PC-9 (cell line): ENCODE measurements around the gene PRSS21. TPM values are rescaled to one million over a fixed set of nuclear protein-coding genes. Genes with fewer than 3 reads are reported as not detected.

Experiments used
- BruUV-seq: library from RNA; stranded (reverse); fragments of 400-500 nt; replicated peaks from 2 replicates; lab custom pipeline; 2021; lab: Mats Ljungman, UMichigan
- CTCF ChIA-PET: fragments of 300-600 bp; sonication (Branson Sonifier 250); formaldehyde crosslinking; loops from one replicate; lab custom pipeline; 2022; ENCODE audit warnings: antibody characterized with exemption; lab: Charles Lee
- POLR2A ChIA-PET: fragments of 300-600 bp; sonication (Branson Sonifier 250); formaldehyde crosslinking; loops from one replicate; lab custom pipeline; 2022; ENCODE audit warnings: antibody characterized with exemption; ENCODE audit not compliant: unreplicated experiment; lab: Charles Lee
- DNase-seq, 2 experiments: peaks; one replicate each; pipeline versions ENCODE4 v3.0.0 to v3.0.0-alpha.2; 2015 to 2022; ENCODE audit warnings: mixed read lengths in 1 of 2
- H2AFZ ChIP-seq: fragments of 200-600 bp; sonication (generic); 2 replicates; pipeline ENCODE4 v1.8.1; 2017; ENCODE audit warnings: antibody characterized with exemption
- H3F3A ChIP-seq: fragments of 200-600 bp; sonication (generic); 2 replicates; pipeline ENCODE4 v1.8.1; 2017; ENCODE audit warnings: antibody characterized with exemption, mild to moderate bottlenecking, low read depth; ENCODE audit not compliant: insufficient read depth
- H3K27ac ChIP-seq: fragments of 200-600 bp; sonication (generic); 2 replicates; pipeline ENCODE4 v1.6.1; 2016; ENCODE audit warnings: mixed run types
- H3K27me3 ChIP-seq: fragments of 200-600 bp; sonication (generic); 2 replicates; pipeline ENCODE4 v1.6.1; 2016; ENCODE audit warnings: low read depth, mixed run types; ENCODE audit not compliant: insufficient read depth
- H3K36me3 ChIP-seq: fragments of 200-600 bp; sonication (generic); 2 replicates; pipeline ENCODE4 v1.6.1; 2016; ENCODE audit warnings: low read depth, mixed run types
- H3K4me1 ChIP-seq: fragments of 200-600 bp; sonication (generic); replicated peaks from 2 replicates; pipeline ENCODE4 v1.6.1; 2016; ENCODE audit warnings: mixed run types; ENCODE audit not compliant: insufficient read depth
- H3K4me2 ChIP-seq: fragments of 200-600 bp; sonication (generic); 2 replicates; pipeline ENCODE4 v1.6.1; 2017; ENCODE audit warnings: mixed run types
- H3K4me3 ChIP-seq: fragments of 200-600 bp; sonication (generic); 2 replicates; pipeline ENCODE4 v1.6.1; 2016; ENCODE audit warnings: mixed run types
- H3K79me2 ChIP-seq: fragments of 200-600 bp; sonication (generic); 2 replicates; pipeline ENCODE4 v1.6.1; 2017; ENCODE audit warnings: low read depth, mixed run types
- H3K9me2 ChIP-seq: fragments of 200-600 bp; sonication (generic); 2 replicates; pipeline ENCODE4 v1.8.1; 2017; ENCODE audit warnings: mild to moderate bottlenecking; ENCODE audit not compliant: insufficient read depth
- H3K9me3 ChIP-seq: fragments of 200-600 bp; sonication (generic); 2 replicates; pipeline ENCODE4 v1.8.1; 2016; ENCODE audit warnings: low read depth; ENCODE audit not compliant: insufficient read depth
- H4K20me1 ChIP-seq: fragments of 200-600 bp; sonication (generic); 2 replicates; pipeline ENCODE4 v1.8.1; 2017; ENCODE audit not compliant: insufficient read depth
- EZH2 ChIP-seq: fragments of 200-600 bp; sonication (generic); IDR thresholded peaks from 2 replicates; pipeline ENCODE4 v1.8.0; 2017; ENCODE audit warnings: antibody characterized with exemption, low read depth
- intact Hi-C: fragments of 100-400 bp; cut with micrococcal nuclease; formaldehyde crosslinking; loops from one replicate; pipeline ENCODE4 v1.10.0; 2022; ENCODE audit not compliant: unreplicated experiment
- total RNA-seq: library from RNA; stranded (reverse); gene quantifications from 2 replicates; pipeline ENCODE4 v1.2.3, GENCODE V29; 2021
- TF ChIP-seq, protein P1 (sequence below): fragments of 200-600 bp; sonication (generic); conservative IDR thresholded peaks from 2 replicates; pipeline ENCODE4 v1.6.1; 2017; ENCODE audit warnings: mixed run types, antibody characterized with exemption, mild to moderate bottlenecking, moderate library complexity

Gene PRSS21
- total RNA-seq, 1 experiment from 2014 or later: 61.2 TPM

DNA sequence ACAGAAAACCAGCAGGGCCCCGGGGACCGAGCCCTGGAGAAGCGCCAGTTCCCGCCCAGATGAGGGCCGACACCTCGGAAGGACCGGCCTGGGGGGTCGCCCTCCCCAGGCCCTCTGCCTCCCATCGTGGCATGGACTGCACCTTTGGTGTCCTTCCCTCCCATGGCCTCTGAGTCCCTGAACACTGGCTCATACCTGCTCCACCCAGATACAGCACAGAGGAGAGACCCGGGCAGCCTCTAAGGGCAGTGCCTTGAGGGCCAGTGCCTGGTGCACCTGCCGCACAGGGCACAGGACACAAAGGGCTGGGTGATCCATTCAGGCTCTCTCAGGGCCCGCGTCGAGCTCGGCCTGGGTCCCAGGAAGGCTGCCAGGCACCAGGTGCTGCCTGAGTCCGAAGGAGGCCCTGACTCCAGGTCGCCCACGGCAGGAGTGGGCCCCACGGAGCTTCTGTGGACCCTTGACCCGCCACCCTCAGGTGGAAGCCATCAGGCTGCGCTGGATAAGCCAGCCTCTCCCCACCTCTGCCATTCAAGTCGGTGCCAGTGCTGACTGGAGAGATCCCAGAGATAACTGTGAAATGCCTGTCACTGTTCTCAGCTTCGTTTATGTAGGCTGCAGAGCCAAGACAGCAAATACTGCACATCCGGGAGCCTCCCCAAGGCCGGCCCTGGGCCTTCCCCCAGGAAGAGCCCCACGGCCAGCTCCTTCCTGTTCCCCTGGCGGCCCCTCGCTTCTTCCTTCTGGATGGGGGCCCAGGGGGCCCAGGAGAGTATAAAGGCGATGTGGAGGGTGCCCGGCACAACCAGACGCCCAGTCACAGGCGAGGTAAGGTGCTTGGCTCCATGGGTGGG is 12.7 kb downstream of the PRSS21 start, which contains the start of gene ZG16B:
TSS of gene ZG16B (plus strand) at position 803 of the 854 bp plus-strand sequence. CDS start 139 bp downstream, outside the sequence.
- Histone ChIP-seq H3K27ac (peak within 1 kb of the TSS; percentile 53; the same call in 1 of the 2 replicates), H3K79me2 (no peaks in the 10 kb centered on the region), H3K9me2 (no peaks in the 10 kb centered on the region), H3K4me3 (no peak within 1 kb of the TSS), H2AFZ (peak within 1 kb of the TSS; percentile 44; the same call in 1 of the 2 replicates), H3K4me2 (peak within 1 kb of the TSS; percentile 65), H3K27me3 (no peaks in the 10 kb centered on the region), H3K9me3 (no peaks in the 10 kb centered on the region), H3K36me3 (no peaks in the 10 kb centered on the region), H3K4me1 (peaks cover 14% of the 10 kb centered on the region), H4K20me1 (no peaks in the 10 kb centered on the region), H3F3A (peaks cover 17% of the 10 kb centered on the region; the same call in 1 of the 2 replicates)
- ChIA-PET CTCF (interaction anchor here (0.7 kb wide), 1 partner anchor 47 kb away, joined by 3 read pairs; no protein-coding TSS in a partner anchor), POLR2A (interaction anchor here (0.6 to 0.7 kb wide), 2 partner anchors 24 to 85 kb away, joined by 3 to 4 read pairs; no protein-coding TSS in a partner anchor)
- TF ChIP-seq, protein P1, sequence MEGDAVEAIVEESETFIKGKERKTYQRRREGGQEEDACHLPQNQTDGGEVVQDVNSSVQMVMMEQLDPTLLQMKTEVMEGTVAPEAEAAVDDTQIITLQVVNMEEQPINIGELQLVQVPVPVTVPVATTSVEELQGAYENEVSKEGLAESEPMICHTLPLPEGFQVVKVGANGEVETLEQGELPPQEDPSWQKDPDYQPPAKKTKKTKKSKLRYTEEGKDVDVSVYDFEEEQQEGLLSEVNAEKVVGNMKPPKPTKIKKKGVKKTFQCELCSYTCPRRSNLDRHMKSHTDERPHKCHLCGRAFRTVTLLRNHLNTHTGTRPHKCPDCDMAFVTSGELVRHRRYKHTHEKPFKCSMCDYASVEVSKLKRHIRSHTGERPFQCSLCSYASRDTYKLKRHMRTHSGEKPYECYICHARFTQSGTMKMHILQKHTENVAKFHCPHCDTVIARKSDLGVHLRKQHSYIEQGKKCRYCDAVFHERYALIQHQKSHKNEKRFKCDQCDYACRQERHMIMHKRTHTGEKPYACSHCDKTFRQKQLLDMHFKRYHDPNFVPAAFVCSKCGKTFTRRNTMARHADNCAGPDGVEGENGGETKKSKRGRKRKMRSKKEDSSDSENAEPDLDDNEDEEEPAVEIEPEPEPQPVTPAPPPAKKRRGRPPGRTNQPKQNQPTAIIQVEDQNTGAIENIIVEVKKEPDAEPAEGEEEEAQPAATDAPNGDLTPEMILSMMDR: no peak
- no peak for TF ChIP-seq EZH2
- BruUV-seq: no TSS peak
- intact Hi-C loops: loop anchor here (1.0 kb wide), 2 partner anchors 29 to 51 kb away; partner anchors contain the start of gene PRSS22
- DNase-seq: peak; percentile 77

DNA sequence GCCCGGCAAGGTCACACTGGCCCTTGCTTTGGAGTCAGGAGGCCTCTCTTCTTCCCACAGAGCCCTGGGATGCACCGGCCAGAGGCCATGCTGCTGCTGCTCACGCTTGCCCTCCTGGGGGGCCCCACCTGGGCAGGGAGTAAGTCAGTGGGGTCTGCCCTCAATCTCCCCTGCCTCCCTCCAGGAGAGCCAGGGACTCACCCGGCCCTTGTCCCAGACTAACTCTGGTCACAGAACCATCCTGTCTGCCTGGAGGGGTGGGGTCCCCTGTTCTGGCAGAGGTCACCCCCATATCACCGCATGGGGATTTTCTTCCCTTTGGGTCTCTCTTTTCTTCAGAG is 13.3 kb downstream of the PRSS21 start:
- POLR2A ChIA-PET: no interaction called here
- TF ChIP-seq, protein P1: no peak
- TF ChIP-seq EZH2: no peak
- H3K4me2 ChIP-seq: peak overlapping the region; percentile 65
- H3K27me3 ChIP-seq: no peaks in the 10 kb centered on the region
- H3K79me2 ChIP-seq: no peaks in the 10 kb centered on the region
- no peak for DNase-seq
- H3K9me3 ChIP-seq: no peaks in the 10 kb centered on the region
- H3K9me2 ChIP-seq: no peaks in the 10 kb centered on the region
- no peak overlapping the region for H3K4me3 ChIP-seq
- intact Hi-C loops: loop anchor here (1.0 kb wide), 2 partner anchors 28 to 52 kb away; partner anchors contain the start of gene PRSS22
- CTCF ChIA-PET: interaction anchor here (0.7 kb wide), 1 partner anchor 47 kb away, joined by 3 read pairs; no protein-coding TSS in a partner anchor
- H3K36me3 ChIP-seq: no peaks in the 10 kb centered on the region
- peaks cover 18% of the 10 kb centered on the region for H3K4me1 ChIP-seq
- H2AFZ ChIP-seq: peak overlapping the region; percentile 44; the same call in 1 of the 2 replicates
- peak overlapping the region; percentile 53; the same call in 1 of the 2 replicates for H3K27ac ChIP-seq
- H3F3A ChIP-seq: peaks cover 17% of the 10 kb centered on the region
- BruUV-seq: TSS peak; percentile 77
- no peaks in the 10 kb centered on the region for H4K20me1 ChIP-seq

DNA sequence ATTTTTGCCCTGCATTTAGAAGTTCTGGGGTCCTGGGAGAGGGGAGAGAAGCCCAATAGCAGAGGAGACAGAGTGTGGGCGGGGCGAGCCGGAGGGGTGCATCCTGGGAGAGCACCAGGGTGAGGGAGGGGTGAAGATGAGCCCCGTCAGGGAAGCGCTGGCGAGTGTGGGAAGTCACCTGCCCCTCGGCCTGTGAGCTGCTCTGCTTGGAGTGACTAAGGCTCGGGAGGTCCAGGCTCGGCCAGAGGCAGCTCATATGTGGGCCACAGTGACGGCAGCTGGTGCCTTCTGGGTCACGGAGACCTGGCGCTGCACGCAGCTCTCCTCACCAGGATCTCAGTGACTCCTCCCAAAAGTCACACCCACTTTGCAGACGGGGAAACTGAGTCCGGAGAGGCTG is 14.2 kb downstream of the PRSS21 start:
- CTCF ChIA-PET: interaction anchor here (0.6 to 0.7 kb wide), 2 partner anchors 26 to 133 kb away, joined by 4 read pairs; partner anchors contain the start of gene KREMEN2
- Histone ChIP-seq H3K9me2 (no peaks in the 10 kb centered on the region), H3K27ac (no peak overlapping the region), H3K4me1 (peaks cover 23% of the 10 kb centered on the region), H3F3A (peaks cover 16% of the 10 kb centered on the region), H2AFZ (no peak overlapping the region), H3K36me3 (no peaks in the 10 kb centered on the region), H4K20me1 (no peaks in the 10 kb centered on the region), H3K4me3 (no peak overlapping the region), H3K4me2 (no peak overlapping the region), H3K27me3 (no peaks in the 10 kb centered on the region), H3K79me2 (no peaks in the 10 kb centered on the region), H3K9me3 (no peaks in the 10 kb centered on the region)
- TF ChIP-seq, protein P1: no peak
- TF ChIP-seq EZH2: no peak
- POLR2A ChIA-PET: no interaction called here
- DNase-seq: no peak
- BruUV-seq: no TSS peak
- intact Hi-C loops: no loop called here
